Fibroblast of skin of left quadriceps (primary cell): ENCODE data around the gene INHBE.

ENCODE experiments used
- DNase-seq, 2 experiments: peaks; one replicate each; pipeline ENCODE4 v3.0.0-alpha.2; 2013; ENCODE audit warnings: low read depth in 2 of 2

The INHBE gene

DNA sequence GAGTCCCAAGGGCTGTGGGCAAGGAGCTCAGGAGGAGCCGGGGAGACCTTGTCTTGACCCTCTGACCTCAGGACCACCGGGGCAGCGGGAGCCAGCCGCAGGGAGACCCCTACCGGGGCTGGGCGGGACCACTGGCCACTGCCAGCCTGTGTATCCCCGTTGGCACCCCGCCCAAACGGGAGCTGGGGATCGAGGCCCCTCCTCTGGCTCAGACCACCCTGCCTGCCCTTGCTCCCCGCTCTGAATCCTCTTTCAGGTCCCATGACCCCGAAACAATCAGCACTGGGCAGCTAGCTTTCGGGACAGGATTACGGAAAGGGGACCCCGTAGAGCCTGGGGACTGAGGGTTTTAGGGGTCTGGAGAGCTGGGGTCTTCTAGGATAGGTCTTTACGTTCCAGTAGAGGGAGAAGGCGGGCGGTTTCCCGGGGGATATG lies 5.8 kb downstream of the INHBE start:
- no peak for DNase-seq

- DNase-seq: peak; percentile 64 to 68
Measured at GRCh38 chr12:57461276-57461916, 6.3 kb downstream of the INHBE start.

GRCh38 chr12:57461917-57462250 lies 6.8 kb downstream of the INHBE start:
- DNase-seq: peak; percentile 37 to 40

DNA sequence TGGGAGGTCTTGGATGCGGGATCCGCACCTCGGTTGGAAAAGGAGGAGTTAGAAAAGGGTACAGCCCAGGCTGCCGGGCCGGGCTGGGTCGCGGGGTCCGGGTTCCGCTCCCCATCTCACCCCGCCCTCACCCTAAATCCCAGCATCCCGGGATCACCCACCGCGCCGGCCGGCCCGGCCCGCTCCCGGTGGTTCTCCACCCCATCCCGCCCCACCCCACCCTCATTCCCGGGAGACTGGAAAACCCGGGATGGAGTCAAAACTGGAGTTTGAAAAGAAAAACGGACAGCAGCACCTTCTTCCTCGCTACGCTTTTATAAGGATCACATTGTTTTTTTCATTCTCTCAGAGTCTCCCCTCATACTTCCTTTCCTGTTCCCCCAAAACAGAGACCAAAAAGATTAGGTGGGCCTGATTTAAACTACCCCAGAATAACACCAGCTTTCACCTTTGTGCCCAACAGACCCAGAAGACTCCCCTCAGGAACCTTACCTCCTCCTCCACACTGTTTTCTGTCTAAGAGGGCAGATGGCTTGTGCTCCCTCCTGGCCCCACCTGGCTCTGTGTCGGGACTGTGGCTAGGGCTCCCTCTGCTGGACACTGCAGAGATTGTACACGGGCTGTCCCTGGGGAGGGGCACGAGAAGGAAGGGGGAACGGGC lies 7.3 kb downstream of the INHBE start:
- DNase-seq: peak; percentile 88 to 91

GRCh38 chr12:57462912-57463253 lies 7.8 kb downstream of the INHBE start:
- no peak for DNase-seq

DNA sequence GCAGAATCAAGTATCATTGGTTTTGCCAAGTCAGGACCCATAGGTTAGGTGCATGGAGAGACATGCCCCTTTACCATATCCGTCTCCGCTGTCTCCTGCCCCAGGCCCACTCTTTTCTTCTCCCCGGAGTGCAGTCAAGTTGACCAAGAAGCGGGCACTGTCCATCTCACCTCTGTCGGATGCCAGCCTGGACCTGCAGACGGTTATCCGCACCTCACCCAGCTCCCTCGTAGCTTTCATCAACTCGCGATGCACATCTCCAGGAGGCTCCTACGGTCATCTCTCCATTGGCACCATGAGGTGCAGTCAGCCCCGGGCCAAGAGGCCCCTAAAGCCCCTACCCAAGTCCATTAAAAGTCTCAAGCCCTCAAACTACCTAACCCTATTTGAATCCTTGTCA lies 9.5 kb downstream of the INHBE start:
- no peak for DNase-seq

GRCh38 chr12:57465030-57465746 lies 10.1 kb downstream of the INHBE start:
- no peak for DNase-seq

DNA sequence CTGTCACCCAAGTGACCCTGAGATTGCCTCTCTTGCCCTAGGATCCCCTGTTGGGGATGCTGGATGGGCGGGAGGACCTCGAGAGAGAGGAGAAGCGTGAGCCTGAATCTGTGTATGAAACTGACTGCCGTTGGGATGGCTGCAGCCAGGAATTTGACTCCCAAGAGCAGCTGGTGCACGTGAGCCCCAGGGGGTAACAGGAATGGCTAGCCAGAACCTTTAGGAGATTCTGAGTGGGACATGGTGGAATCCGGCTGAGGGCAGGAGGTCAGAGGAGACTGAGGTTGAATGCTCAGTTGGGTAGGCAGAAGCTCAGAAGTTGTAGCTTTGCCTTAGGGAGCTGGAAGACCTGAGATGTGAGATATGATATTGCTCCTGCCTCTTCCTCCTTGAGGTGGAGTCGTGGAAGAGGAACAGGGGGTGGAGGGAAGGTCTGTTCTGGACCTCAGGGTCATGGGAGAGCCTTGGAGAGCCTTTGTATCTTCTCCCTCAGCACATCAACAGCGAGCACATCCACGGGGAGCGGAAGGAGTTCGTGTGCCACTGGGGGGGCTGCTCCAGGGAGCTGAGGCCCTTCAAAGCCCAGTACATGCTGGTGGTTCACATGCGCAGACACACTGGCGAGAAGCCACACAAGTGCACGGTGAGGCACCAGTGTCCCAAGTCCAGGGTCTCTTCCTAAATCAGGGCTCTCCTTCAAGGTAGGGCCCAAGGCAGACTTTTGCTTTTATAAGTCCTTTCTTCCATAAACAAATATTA lies 10.8 kb downstream of the INHBE start:
- no peak for DNase-seq

GRCh38 chr12:57467212-57467874 lies 12.2 kb downstream of the INHBE start:
- DNase-seq: no peak

DNA sequence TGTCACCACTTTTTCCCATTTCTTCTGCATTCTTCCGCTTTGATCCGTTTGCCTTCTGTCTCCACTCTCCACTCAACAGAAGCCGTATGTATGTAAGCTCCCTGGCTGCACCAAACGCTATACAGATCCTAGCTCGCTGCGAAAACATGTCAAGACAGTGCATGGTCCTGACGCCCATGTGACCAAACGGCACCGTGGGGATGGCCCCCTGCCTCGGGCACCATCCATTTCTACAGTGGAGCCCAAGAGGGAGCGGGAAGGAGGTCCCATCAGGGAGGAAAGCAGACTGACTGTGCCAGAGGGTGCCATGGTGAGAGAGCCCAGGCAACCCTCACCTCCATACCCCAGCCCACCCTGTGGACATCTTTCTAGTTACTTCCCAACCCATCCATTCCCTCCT lies 12.8 kb downstream of the INHBE start:
- DNase-seq: no peak

DNA sequence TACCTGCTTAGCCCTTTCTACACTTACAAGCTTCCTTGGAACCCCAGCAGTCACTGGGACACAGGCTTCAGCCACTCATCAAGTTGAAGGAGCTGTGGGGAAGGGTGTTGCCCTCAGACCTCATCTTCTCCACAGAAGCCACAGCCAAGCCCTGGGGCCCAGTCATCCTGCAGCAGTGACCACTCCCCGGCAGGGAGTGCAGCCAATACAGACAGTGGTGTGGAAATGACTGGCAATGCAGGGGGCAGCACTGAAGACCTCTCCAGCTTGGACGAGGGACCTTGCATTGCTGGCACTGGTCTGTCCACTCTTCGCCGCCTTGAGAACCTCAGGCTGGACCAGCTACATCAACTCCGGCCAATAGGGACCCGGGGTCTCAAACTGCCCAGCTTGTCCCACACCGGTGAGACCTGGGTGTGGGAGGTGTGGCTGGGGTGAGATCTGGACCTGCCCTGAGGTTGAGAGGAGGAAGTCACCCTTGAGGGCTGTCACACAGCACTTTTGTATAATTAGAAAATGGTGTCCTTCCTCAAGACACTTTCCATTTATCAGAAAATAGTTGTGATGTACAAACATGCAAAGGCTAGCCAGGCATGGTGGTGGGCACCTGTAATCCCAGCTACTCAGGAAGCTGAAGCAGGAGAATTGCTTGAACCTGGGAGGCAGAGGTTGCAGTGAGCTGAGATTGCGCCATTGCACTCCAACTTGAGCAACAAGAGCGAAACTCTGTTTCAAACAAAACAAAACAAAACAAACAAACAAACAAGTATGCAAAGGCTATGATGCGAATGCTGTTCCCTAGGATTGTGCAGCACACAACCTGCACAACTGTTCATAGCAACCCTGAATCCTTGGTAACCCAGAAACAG lies 14.4 kb downstream of the INHBE start:
- DNase-seq: no peak

DNA sequence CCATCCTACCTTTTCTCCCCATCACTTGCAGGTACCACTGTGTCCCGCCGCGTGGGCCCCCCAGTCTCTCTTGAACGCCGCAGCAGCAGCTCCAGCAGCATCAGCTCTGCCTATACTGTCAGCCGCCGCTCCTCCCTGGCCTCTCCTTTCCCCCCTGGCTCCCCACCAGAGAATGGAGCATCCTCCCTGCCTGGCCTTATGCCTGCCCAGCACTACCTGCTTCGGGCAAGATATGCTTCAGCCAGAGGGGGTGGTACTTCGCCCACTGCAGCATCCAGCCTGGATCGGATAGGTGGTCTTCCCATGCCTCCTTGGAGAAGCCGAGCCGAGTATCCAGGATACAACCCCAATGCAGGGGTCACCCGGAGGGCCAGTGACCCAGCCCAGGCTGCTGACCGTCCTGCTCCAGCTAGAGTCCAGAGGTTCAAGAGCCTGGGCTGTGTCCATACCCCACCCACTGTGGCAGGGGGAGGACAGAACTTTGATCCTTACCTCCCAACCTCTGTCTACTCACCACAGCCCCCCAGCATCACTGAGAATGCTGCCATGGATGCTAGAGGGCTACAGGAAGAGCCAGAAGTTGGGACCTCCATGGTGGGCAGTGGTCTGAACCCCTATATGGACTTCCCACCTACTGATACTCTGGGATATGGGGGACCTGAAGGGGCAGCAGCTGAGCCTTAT lies 15.3 kb downstream of the INHBE start:
- DNase-seq: no peak

GRCh38 chr12:57470970-57471656 lies 16.0 kb downstream of the INHBE start:
- no peak for DNase-seq

DNA sequence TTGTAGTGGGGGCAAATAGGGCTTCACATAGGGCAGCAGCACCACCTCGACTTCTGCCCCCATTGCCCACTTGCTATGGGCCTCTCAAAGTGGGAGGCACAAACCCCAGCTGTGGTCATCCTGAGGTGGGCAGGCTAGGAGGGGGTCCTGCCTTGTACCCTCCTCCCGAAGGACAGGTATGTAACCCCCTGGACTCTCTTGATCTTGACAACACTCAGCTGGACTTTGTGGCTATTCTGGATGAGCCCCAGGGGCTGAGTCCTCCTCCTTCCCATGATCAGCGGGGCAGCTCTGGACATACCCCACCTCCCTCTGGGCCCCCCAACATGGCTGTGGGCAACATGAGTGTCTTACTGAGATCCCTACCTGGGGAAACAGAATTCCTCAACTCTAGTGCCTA lies 16.6 kb downstream of the INHBE start:
- no peak for DNase-seq

GRCh38 chr12:57472391-57472790 lies 17.3 kb downstream of the INHBE start:
- DNase-seq: no peak

DNA sequence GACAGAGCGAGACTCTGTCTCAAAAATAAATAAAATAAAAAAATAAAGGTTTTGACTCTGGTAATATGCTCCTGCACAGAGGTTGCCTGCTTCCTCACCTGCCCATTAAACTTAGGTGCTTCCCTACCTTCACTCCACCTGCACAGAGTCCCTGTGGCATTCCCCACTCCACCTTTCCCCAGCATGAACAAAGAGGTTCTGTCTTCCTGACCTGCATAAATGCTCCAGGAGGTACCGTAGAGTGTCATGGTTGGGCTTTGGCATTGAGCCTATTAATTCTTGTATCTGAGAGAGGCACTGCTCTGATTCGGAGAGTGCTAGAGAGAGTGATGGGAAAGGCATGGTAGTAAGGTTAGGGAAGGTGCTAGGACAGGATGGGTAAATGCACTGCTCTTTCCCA lies 18.3 kb downstream of the INHBE start:
- DNase-seq: no peak

DNA sequence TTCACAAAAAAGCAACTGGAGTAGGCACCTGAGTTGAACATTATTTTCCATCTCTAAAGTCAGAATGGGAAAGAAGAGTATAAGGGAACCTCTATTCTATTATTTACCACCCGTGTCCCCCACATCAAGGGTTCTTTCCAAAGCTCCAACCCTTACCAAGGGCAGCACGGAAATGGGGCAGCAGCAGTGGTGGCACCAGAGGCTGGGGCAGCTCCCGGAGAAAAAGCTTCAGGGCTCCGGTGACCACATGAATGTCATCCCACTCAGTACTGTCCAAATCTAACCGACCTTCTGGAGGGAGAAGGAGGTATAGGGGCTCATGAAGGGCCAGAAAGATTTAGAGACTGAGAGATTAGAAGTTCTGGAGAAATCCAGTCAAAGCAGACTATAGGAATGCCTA lies 18.8 kb downstream of the INHBE start:
- no peak for DNase-seq

DNA sequence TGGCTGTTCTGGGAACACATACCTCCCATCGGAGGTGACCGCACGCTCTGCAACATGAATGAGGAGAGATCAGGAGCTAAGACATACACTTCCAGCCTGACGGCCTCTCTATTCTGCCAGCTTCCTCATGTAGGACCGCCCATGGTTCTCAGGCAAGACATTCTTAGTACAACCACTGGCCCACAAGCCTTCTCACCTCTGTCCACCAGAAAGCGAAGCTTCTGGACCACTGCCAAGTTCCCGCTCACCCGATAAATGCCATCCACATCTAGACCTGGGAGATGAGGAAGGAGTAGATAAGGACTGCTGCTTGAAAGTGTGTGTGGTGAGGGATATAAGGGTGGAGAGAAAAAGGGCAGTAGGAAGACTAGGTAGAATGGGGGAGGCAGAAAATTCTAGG lies 19.3 kb downstream of the INHBE start:
- DNase-seq: no peak

- no peak for DNase-seq
Measured at GRCh38 chr12:57474862-57475261, 19.8 kb downstream of the INHBE start.
